CD4-positive, alpha-beta T cell treated with Interferon gamma for 1 hour (primary cell): ENCODE measurements around the gene NKAIN2.

ENCODE experiments used
- DNase-seq: peaks from one replicate; pipeline ENCODE4 v3.0.0-alpha.2; 2020

The NKAIN2 gene

GRCh38 chr6:124869416-124869815, 1065.8 kb downstream of the NKAIN2 start:
- DNase-seq, result no peak

- no peak for DNase-seq
Measured at GRCh38 chr6:124870611-124871459, 1067.2 kb downstream of the NKAIN2 start.

- DNase-seq, result no peak
Measured at GRCh38 chr6:124872361-124873065, 1068.8 kb downstream of the NKAIN2 start.

- no peak for DNase-seq
Measured at GRCh38 chr6:124873066-124873410, 1069.4 kb downstream of the NKAIN2 start.
